T47D (cell line): ENCODE measurements around the gene KIAA1549.
A peak's percentile ranks its signal among the peaks of the same experiment; 100 is the strongest.
"Not testable (repeated sequence)": the region's sequence is repeated elsewhere in the genome, so short reads cannot be mapped to it uniquely, and the experiment has no call there.

ENCODE experiments used
- DNase-seq, 2 experiments: peaks; one replicate each; pipeline versions ENCODE4 v3.0.0 to v3.0.0-alpha.2; 2011 to 2012; ENCODE audit warnings: low read depth in 1 of 2, low spot score in 1 of 2
- JUND ChIP-seq: IDR thresholded peaks from 2 replicates; pipeline ENCODE4 v1.6.1; 2012; ENCODE audit warnings: low read depth
- in situ Hi-C: cut with HindIII; loops from 2 replicates; pipeline ENCODE4 v1.10.0; 2016; ENCODE audit warnings: low sequenced_read_pairs, low pct_unique_long_range_greater_than_20kb

The KIAA1549 gene

GRCh38 chr7:138945821-138946220, 35.4 kb downstream of the KIAA1549 start:
- no peak for DNase-seq
- in situ Hi-C loops: no loop called here
- TF ChIP-seq JUND: no peak

GRCh38 chr7:138945154-138945553, 36.0 kb downstream of the KIAA1549 start:
- no peak for DNase-seq
- in situ Hi-C loops: no loop called here
- TF ChIP-seq JUND: no peak

GRCh38 chr7:138944592-138944991, 36.6 kb downstream of the KIAA1549 start:
- in situ Hi-C loops: no loop called here

DNA sequence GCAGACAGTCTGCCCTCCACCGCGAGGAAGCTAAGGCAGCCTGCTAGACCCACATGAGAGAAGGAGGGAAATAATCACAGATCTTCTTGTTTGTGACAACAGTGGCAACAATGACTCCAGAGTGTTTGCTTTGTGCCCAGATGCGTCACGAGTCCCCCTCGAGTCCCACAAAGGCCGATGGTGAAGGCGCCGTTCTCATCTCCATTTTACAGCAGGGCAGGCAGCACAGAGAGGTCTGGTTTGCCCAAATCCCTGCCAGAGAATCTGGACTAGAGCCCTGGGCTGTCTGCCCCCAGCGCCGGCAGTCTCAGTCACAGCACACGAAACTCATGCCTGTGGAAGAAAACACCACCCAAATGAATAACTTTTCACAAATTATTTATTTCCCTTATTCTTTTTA, 38.1 kb downstream of the KIAA1549 start:
- in situ Hi-C loops: no loop called here
- no peak for DNase-seq
- no peak for TF ChIP-seq JUND

More at GRCh38 chr7:138944592-138944991, 36.6 kb downstream of the KIAA1549 start:
- TF ChIP-seq JUND: no peak
- no peak for DNase-seq

DNA sequence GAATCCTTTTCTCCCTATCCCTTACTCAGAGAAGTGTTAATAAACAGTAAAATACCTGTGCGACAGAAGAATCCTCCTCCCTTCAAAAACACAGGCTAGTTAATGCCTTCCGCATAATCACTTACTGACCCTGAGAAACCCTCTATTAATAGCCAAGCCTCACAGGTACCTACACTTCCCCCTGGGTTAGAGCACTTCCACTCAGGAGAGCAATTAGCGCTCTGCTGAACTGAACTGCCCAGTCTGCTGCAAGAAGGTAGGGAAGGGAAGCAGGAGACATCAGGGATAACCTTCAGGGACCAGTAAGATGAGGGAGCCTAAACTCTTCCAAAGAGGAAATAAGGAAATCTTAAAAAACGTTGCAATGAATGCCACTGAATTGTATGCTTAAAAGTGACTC, 39.6 kb downstream of the KIAA1549 start:
- in situ Hi-C loops: no loop called here
- TF ChIP-seq JUND: no peak
- no peak for DNase-seq

DNA sequence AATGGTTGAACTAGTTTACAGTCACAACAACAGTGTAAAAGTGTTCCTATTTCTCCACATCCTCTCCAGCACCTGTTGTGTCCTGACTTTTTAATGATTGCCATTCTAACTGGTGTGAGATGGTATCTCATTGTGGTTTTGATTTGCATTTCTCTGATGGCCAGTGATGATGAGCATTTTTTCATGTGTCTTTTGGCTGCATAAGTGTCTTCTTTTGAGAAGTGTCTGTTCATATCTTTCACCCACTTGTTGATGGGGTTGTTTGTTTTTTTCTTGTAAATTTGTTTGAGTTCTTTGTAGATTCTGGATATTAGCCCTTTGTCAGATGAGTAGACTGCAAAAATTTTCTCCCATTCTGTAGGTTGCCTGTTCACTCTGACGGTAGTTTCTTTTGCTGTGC, 40.6 kb downstream of the KIAA1549 start:
- in situ Hi-C loops, DNase-seq: not testable (repeated sequence)

- in situ Hi-C loops: no loop called here
- no peak for TF ChIP-seq JUND
- no peak for DNase-seq
Observed at GRCh38 chr7:138937484-138937883, 43.7 kb downstream of the KIAA1549 start.

DNA sequence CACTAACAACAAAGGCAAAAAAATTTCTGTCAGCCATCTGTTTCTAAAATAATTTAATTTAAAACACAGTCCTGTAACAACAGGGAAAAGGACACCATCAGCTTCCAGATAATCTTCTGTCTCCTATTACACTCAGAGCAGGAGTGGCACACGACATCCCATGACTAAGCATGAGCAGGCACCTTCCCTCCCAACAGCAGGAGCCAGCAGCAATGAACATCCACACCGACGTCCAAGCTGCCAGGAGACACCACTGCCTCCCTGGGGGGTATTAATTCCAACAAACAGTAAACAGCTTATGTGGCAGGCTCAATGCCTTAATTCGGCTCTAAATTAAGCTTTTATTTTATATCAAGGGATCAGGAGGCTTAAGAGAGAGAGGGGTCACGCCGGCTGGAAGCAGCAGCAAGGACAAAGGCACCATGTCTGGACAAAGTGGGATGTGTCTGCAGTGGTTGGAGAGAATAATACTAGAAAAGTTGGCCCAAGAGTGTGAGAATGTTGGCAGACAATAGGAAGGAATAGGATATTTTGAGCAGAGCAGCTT, 45.7 kb downstream of the KIAA1549 start:
- in situ Hi-C loops: no loop called here
- DNase-seq: peak in 1 of 2 experiments; percentile 34
- no peak for TF ChIP-seq JUND

DNA sequence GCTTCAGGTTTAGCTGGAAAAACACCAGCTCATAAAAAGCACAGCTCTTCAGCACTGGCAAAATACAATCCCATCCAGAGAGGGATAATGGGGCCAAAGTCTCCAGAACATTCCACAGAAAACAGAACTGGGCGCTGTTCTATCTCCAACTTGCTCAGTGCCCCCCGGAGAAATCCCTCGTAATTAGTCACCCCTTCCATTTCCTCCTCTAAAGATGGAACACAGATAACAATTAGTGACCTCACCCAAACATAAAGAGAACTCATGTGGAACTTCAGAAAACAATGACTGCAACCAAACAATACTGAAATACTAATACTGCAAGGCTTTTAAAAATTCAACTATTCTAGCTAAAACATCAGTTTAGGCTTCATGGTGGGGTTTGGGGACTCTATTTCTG, 46.3 kb downstream of the KIAA1549 start:
- TF ChIP-seq JUND: no peak

DNA sequence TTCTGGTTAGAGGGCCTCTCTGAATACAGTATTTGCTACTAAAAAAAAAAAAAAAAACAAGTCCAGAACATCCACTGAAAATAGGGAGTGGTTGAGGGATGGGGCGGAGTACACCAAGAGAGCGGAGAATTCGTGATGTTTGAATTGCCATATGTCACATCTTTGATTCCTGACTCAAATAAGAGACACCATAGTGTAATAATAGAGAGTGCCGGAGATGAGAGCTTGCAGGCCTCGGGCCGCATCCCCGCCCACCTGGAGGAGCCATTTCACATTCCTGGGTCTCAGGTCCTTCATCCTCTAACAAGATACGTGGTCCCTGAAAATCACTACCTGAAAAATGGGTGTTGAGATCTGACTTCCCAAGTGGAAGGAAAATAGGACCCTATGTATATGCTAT, 46.8 kb downstream of the KIAA1549 start:
- no peak for DNase-seq
- in situ Hi-C loops: no loop called here
- no peak for TF ChIP-seq JUND

More for the DNA sequence above, 46.3 kb downstream of the KIAA1549 start:
- DNase-seq: no peak
- in situ Hi-C loops: no loop called here

DNA sequence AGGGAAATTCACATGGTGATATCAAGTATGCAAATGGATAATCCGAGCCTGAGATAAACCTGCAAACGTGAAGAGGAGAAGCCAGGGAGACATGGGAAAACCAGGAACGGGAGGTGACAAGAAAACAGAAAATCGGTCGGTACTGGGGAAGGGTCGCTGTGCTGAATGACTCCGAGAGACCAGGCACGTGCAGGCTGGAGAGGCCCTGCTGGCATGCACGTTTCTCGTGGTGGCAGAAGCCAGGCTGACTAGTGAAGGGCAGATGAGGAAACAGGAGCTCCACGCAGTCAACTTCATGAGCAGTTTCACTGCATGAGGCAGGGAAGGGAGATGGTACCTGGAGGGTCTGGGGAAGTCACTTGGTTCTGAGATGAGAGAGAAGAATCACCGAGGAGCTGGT, 48.3 kb downstream of the KIAA1549 start:
- no peak for TF ChIP-seq JUND
- DNase-seq: no peak
- in situ Hi-C loops: no loop called here

- in situ Hi-C loops: no loop called here
- no peak for TF ChIP-seq JUND
- DNase-seq: no peak
Observed at GRCh38 chr7:138932427-138932826, 48.8 kb downstream of the KIAA1549 start.

DNA sequence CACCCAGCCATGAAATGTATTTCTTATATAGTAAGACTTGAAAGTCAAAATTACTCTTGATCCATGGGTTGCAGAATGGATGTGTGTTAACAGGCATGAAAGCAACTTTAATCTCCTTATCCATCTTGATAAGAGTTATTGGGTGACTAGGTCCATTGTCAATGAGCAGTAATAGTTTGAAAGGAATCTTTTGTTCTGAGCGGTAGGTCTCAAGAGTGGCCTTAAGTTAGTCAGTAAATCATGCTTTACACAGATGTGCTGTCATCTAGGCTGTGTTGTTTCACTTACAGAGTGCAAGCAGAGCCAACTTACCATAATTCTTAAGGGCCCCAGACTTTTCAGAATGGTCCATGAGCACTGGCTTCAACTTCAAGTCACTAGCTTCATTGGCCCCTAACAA, 51.2 kb downstream of the KIAA1549 start:
- in situ Hi-C loops: no loop called here
- TF ChIP-seq JUND: no peak
- no peak for DNase-seq

DNA sequence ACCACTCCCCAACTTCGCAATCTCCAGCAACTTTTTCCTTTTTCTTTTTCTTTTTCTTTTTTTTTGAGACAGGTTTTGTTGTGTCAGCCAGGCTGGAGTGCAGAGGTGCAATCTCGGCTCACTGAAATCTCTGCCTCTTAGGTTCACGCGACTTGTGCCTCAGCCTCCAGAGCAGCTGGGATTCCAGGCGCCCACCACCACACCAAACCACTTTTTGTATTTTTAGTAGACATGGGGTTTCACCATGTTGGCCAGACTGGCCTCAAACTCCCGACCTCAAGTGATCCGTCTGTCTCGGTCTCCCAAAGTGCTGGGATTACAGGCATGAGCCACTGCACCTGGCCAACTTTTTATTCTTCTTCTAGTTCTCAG, 55.0 kb downstream of the KIAA1549 start:
- in situ Hi-C loops: no loop called here
- no peak for TF ChIP-seq JUND
- DNase-seq: no peak
